D721Med (cell line): ENCODE measurements around the gene E2F4.

Experiments
- DNase-seq: peaks from one replicate; pipeline ENCODE4 v3.0.0; 2011; ENCODE audit warnings: low spot score; ENCODE audit not compliant: insufficient read length
- FAIRE-seq: peaks from 2 replicates; lab custom pipeline; 2011; peaks lifted over from hg19 to GRCh38; lab: Jason Lieb, UNC
- CTCF ChIP-seq: IDR thresholded peaks from 2 replicates; pipeline ENCODE4 v1.5.1; 2012; ENCODE audit warnings: mild to moderate bottlenecking, control low read depth; ENCODE audit not compliant: insufficient read depth; ENCODE audit errors: missing control alignments

Gene E2F4

GRCh38 chr16:67238806-67239470 is 47.0 kb downstream of the E2F4 start:
- DNase-seq (no peak), FAIRE-seq (no peak)
- TF ChIP-seq CTCF, result no peak

- no peak for TF ChIP-seq CTCF
- FAIRE-seq, result no peak
- DNase-seq, result no peak
These were observed 48.6 kb downstream of the E2F4 start for GRCh38 chr16:67240506-67240905.

- DNase-seq (no peak), FAIRE-seq (no peak)
- no peak for TF ChIP-seq CTCF
These were observed 49.3 kb downstream of the E2F4 start for GRCh38 chr16:67241008-67241900.

- no peak for DNase-seq
- no peak for TF ChIP-seq CTCF
- FAIRE-seq, result no peak
These were observed 50.3 kb downstream of the E2F4 start for GRCh38 chr16:67242138-67242730.

- FAIRE-seq (no peak), DNase-seq (no peak)
- TF ChIP-seq CTCF, result no peak
These were observed 51.5 kb downstream of the E2F4 start for GRCh38 chr16:67243481-67243880.

- no peak for TF ChIP-seq CTCF
- DNase-seq (no peak), FAIRE-seq (no peak)
These were observed 52.6 kb downstream of the E2F4 start for GRCh38 chr16:67244387-67245185.
